Myocyte (in vitro differentiated cells): ENCODE results near the gene MID2. TPM values are rescaled to one million over a fixed set of nuclear protein-coding genes. Genes with fewer than 3 reads are reported as not detected.
"Not testable (repeated sequence)": the region's sequence is repeated elsewhere in the genome, so short reads cannot be mapped to it uniquely, and the experiment has no call there.

ENCODE experiments used
- DNase-seq: peaks from one replicate; pipeline ENCODE4 v3.0.0-alpha.2; 2012; ENCODE audit warnings: low read depth
- polyA plus RNA-seq: library from polyadenylated mRNA; unstranded; fragments of >200 nt; gene quantifications from one replicate; pipeline ENCODE4 v1.2.1, GENCODE V29; 2012; ENCODE audit warnings: missing spikeins
- total RNA-seq: library from RNA; depleted of rRNA; stranded (reverse); fragments of >200 nt; gene quantifications from 2 replicates; pipeline ENCODE4 v1.2.3, GENCODE V29; 2014

The MID2 gene, protein sequence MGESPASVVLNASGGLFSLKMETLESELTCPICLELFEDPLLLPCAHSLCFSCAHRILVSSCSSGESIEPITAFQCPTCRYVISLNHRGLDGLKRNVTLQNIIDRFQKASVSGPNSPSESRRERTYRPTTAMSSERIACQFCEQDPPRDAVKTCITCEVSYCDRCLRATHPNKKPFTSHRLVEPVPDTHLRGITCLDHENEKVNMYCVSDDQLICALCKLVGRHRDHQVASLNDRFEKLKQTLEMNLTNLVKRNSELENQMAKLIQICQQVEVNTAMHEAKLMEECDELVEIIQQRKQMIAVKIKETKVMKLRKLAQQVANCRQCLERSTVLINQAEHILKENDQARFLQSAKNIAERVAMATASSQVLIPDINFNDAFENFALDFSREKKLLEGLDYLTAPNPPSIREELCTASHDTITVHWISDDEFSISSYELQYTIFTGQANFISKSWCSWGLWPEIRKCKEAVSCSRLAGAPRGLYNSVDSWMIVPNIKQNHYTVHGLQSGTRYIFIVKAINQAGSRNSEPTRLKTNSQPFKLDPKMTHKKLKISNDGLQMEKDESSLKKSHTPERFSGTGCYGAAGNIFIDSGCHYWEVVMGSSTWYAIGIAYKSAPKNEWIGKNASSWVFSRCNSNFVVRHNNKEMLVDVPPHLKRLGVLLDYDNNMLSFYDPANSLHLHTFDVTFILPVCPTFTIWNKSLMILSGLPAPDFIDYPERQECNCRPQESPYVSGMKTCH
- total RNA-seq: 5.4 and 8.5 TPM in 2 replicates
- polyA plus RNA-seq: 3.5 TPM

DNA sequence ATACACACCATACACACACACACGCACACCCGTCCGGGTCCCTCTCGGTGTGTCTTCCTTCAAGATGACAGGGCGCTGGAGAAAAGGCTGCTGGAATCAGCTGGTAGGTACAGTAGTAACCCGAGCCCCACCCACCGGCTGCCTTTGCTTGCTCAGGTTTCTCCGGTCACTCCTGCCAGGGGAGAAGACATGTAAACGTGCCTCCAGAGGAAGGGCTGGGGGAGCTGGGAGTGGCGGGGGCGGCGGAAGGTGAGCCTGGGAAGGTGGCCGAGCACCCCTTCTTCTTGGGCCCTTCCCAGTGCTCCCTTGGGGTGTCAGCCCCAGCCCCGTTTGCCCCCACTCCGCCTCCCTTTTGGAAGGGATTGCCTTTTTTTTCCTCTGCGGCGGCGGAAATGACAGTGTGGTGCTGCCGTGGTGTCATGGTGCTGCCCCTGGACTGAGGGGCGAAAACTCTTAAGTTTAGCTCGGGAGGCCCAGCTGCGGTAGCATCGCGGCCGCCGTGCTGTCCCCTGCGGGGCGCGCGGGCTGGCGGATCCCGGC is at the start of gene MID2:
MID2 (plus strand) TSS at position 169 of the 540 bp plus-strand sequence. CDS start 561 bp downstream, outside the sequence.
- DNase-seq: peak; percentile 40

DNA sequence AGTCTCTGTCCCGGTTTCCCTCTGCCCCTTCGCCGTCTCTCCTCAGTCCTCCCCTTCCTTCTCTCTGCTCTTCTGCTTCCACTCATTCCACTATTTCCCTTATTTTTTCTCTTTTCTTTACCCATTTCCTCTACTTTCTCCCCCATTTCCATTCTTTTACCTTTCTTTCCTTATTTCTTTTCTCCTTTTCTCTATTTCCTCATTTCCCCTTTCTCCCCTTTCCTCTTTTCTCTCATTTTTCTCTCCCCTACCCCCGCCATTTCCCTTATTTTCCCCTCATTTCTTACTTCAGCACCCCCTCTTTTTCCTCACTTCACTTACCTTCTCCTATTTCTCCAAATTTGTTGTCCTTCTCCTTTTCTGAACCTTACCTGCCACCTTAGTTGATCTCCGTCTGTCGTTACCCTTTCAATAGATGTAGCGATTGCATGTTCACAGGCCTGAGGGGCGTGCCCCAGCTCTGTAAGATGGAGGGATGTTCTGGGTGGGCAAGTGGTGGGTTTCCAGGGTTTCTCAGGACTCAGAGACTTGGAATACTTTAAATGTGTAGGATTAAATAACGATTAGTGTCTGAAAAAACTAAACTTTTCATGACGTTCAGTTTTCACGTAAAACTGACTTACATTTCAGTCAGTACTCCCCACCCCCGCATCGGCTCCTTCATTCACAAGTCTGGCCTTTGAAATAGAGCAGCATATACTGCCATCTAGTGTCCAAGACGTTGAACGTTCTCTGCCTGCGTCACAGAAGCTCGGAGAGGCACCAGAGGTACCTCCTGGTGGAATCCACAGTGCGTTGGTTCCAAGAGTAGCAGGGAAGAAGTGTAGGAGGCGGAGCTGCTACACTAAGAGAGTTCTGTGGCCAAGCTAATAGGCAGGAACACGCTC is 48.8 kb upstream of the MID2 start:
- DNase-seq: peak; percentile 81

DNA sequence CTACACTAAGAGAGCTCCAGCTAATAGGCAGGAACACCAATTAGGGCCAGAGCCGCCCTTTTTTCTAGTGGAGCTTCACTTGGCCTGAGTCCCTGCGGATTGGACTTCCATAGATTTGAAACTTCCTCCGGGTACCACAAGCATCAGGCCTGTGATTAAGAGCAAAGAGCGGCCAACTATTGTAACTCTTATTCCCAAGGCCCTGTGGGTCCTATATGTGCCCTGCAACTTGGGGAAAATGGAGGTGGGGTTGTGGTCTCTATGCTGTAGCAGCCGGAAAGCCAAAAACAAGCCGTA is 48.2 kb upstream of the MID2 start, which contains the start of gene NCBP2L:
NCBP2L (plus strand) TSS at position 198 of the 297 bp plus-strand sequence. CDS start 16,488 bp downstream, outside the sequence.
- DNase-seq: no peak

DNA sequence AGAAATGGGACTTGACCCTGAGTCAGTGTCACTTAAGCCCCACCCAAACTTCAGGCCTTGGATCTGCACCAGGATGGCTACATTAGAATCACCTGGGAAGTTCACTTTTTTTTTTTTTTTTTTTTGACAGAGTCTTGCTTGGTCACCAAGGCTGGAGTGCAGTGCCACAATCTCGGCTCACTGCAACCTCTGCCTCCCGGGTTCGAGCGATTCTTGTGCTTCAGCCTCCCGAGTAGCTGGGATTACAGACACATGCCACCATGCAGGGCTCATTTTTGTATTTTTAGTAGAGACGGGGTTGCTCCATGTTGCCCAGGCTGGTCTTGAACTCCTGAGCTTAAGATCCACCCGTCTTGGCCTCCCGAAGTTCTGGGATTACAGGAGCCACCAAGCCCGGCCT is 45.1 kb upstream of the MID2 start:
- DNase-seq: no peak

- DNase-seq: no peak
Observed at GRCh38 chrX:107787827-107788226, 37.8 kb upstream of the MID2 start.

- no peak for DNase-seq
Observed at GRCh38 chrX:107804427-107804826, 21.2 kb upstream of the MID2 start.

DNA sequence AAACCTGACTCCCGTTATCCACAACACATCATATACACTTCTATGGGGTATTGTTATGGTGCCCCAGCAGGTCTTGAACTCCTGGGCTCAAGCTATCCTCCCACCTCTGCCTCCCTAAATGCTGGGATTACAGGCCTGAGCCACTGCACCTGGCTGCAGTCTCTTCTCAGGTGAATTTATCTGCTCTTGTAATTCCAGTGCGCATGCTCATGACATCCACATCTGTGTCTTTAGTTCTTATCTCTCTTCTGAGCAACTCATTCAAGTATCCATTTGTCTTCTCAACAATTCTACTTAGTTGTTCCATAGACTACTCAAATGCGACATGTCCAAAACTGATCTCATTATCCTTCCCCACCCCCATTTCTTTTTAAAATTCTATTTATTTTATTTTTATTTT is 20.5 kb upstream of the MID2 start:
- no peak for DNase-seq

GRCh38 chrX:107810053-107810452 is 15.6 kb upstream of the MID2 start:
- DNase-seq: not testable (repeated sequence)

DNA sequence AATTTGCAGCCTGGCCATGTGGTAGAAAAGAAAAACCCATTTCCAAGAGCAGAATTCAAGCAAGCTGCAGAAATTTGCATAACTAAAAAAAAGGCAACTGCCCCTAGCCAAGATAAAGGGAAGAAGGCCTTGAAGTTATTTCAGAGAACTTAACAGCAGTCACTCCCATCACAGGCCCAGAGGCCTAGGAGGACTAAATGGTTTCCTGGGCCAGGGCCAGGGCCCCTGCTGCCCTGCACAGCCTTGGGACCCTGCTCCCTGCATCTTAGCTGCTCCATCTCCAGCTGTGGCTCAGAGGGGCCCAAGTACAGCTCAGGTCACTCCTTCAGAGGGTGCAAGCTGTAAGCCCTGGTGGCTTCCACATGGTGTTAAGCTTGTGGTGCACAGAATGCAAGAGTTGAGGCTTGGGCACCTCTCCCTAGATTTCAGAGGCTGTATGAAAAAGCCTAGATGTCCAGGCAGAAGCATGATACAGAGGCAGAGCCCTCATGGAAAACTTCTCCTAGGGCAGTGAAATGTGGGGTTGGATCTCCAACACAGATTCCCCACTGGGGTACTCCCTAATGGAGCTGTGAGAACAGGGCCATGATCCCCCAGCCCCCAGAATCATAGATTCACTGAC is 6.7 kb upstream of the MID2 start:
- DNase-seq: no peak

DNA sequence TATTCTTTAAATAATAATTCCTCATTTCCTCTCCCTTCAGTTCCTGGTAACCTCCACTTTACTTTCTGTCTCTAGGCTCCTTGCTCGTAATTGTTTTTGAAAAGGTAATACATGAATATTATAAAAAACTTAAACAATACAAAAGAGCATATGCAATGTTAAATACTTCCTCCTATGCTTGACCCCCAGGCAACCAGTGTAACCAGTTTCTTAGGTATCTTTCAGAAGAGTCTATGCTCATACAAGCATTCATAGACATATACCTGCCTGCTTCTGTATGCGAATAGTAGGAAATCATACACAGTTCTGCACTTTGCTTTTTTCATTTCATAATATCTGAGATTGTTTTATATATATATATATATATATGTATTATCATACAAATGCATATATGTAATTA is 2.6 kb upstream of the MID2 start:
- DNase-seq: no peak

GRCh38 chrX:107823456-107823855 is 2.2 kb upstream of the MID2 start:
- peak; percentile 22 for DNase-seq

GRCh38 chrX:107826238-107827029 is 768 bp downstream of the MID2 start:
- peak; percentile 50 for DNase-seq

- DNase-seq: peak; percentile 3
Observed at GRCh38 chrX:107827030-107827831, 1.6 kb downstream of the MID2 start.

DNA sequence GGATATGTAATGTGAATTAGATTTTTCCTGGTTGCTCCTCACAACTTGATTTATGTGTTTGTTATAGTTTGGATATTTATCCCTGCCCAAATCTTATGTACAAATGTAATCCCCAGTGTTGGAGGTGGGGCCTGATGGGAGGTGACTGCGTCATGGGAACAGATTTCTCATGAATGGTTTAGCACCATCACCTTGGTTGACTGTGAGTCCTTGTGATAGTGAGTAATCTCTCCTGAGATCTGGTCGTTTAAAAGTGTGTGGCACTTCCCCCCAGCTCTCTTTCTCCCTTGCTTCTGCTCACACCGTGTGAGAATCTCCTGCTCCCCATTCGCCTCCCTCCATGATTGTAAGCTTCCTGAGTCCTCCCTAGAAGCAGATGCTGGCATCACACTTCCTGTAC is 2.2 kb downstream of the MID2 start:
- no peak for DNase-seq

- DNase-seq: no peak
Observed at GRCh38 chrX:107829878-107830277, 4.2 kb downstream of the MID2 start.

DNA sequence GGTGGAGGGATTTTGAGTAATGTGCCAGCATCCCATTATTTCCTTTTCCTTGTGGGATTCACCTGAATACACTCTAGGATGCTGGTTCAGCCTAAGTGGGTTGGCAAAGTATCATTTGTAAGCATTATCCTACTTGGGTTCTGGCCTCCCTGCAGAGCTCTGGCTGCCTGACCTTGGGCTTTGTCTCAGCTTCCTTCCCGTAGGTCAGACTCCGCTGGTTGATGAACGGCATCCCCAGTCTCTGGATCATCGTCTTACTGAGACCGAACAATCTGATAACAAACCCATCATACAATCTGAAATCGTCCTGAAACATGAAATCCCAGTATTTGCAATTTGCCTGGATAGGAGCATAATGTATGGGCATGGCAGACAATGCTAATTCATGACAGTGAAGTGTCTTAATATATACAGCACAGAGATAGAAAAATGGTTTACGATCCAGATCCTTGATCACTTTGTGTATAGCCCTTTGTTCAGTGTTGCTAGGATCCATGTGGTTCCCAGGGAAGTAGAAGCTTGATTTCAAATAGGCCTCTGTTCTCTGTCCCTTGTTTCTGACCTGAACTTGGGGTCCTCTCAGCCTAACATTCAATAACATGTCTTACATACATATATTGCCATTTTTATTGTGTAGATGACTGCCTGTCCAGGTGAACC is 5.5 kb downstream of the MID2 start:
- no peak for DNase-seq

- no peak for DNase-seq
Observed at GRCh38 chrX:107834275-107835201, 8.9 kb downstream of the MID2 start.
